Mesenchymal stem cell (in vitro differentiated cells and primary cell): ENCODE data around the gene PYGM.
A peak's percentile ranks its signal among the peaks of the same experiment; 100 is the strongest.

Source experiments
- DNase-seq: peaks from one replicate; pipeline ENCODE4 v3.0.0-alpha.2; 2013
- H2AFZ ChIP-seq: one replicate; pipeline ENCODE4 v1.6.1; 2013; ENCODE audit warnings: low read depth, mild to moderate bottlenecking, control low read depth, inconsistent platforms, low read length, moderate library complexity
- H2AK5ac ChIP-seq: 2 replicates; pipeline ENCODE4 v1.6.1; 2013; ENCODE audit warnings: low read length, moderate library complexity, mild to moderate bottlenecking, inconsistent platforms; ENCODE audit not compliant: severe bottlenecking
- H2BK120ac ChIP-seq: one replicate; pipeline ENCODE4 v1.6.1; 2013; ENCODE audit warnings: low read depth, mild to moderate bottlenecking, inconsistent platforms, low read length, moderate library complexity
- H2BK12ac ChIP-seq, 2 experiments: one replicate each; pipeline ENCODE4 v1.6.1; 2013; ENCODE audit warnings: inconsistent platforms in 2 of 2, low read length in 2 of 2, mild to moderate bottlenecking in 2 of 2, moderate library complexity in 2 of 2, control low read depth in 1 of 2
- H2BK15ac ChIP-seq: one replicate; pipeline ENCODE4 v1.6.1; 2013; ENCODE audit warnings: mild to moderate bottlenecking, low read depth, inconsistent platforms; ENCODE audit not compliant: poor library complexity, severe bottlenecking
- H2BK5ac ChIP-seq: 2 replicates; pipeline ENCODE4 v1.6.1; 2013; ENCODE audit warnings: low read depth, mild to moderate bottlenecking, low read length, control low read depth, inconsistent platforms; ENCODE audit not compliant: poor library complexity, severe bottlenecking
- H3K14ac ChIP-seq, 2 experiments: one replicate each; pipeline ENCODE4 v1.6.1; 2013; ENCODE audit warnings: inconsistent platforms in 2 of 2, low read length in 2 of 2, control low read depth in 1 of 2, mild to moderate bottlenecking in 1 of 2, moderate library complexity in 1 of 2
- H3K18ac ChIP-seq, 2 experiments: one replicate each; pipeline ENCODE4 v1.6.1; 2013; ENCODE audit warnings: inconsistent platforms in 2 of 2, low read length in 2 of 2, control low read depth in 1 of 2, low read depth in 1 of 2, mild to moderate bottlenecking in 1 of 2
- H3K23ac ChIP-seq, 2 experiments: one replicate each; pipeline ENCODE4 v1.6.1; 2013; ENCODE audit warnings: inconsistent platforms in 2 of 2, low read length in 2 of 2, mild to moderate bottlenecking in 2 of 2, moderate library complexity in 2 of 2, control low read depth in 1 of 2
- H3K27ac ChIP-seq: 2 replicates; pipeline ENCODE4 v1.5.1; 2013; ENCODE audit warnings: mild to moderate bottlenecking, moderate library complexity, low read length, control low read depth, inconsistent platforms; ENCODE audit not compliant: poor library complexity, severe bottlenecking
- H3K27me3 ChIP-seq, 2 experiments: 2 replicates each; pipeline versions ENCODE4 v1.6.1 to v1.7.0; 2013; ENCODE audit warnings: low read length in 2 of 2, mild to moderate bottlenecking in 2 of 2, moderate library complexity in 2 of 2, control low read depth in 1 of 2, inconsistent platforms in 1 of 2; ENCODE audit not compliant: control insufficient read depth in 1 of 2, insufficient read depth in 1 of 2
- H3K36me3 ChIP-seq, 2 experiments: 2 replicates each; pipeline versions ENCODE4 v1.6.1 to v1.7.0; 2013; ENCODE audit warnings: low read length in 2 of 2, control low read depth in 1 of 2, inconsistent platforms in 1 of 2, low read depth in 1 of 2, mild to moderate bottlenecking in 1 of 2; ENCODE audit not compliant: insufficient read depth in 2 of 2, control insufficient read depth in 1 of 2
- H3K4ac ChIP-seq, 2 experiments: one replicate each; pipeline ENCODE4 v1.6.1; 2013; ENCODE audit warnings: inconsistent platforms in 2 of 2, low read length in 2 of 2, mild to moderate bottlenecking in 2 of 2, moderate library complexity in 2 of 2, control low read depth in 1 of 2, low read depth in 1 of 2
- H3K4me1 ChIP-seq: 2 replicates; pipeline ENCODE4 v1.6.1; 2013; ENCODE audit warnings: low read depth, low read length, control low read depth; ENCODE audit not compliant: control insufficient read depth, insufficient read depth
- H3K4me2 ChIP-seq: 2 replicates; pipeline ENCODE4 v1.6.1; 2013; ENCODE audit warnings: low read length, mild to moderate bottlenecking, inconsistent platforms; ENCODE audit not compliant: poor library complexity, severe bottlenecking
- H3K4me3 ChIP-seq, 2 experiments: 2 replicates each; pipeline versions ENCODE4 v1.5.1 to v1.7.0; 2013; ENCODE audit warnings: low read length in 2 of 2, mild to moderate bottlenecking in 2 of 2, control low read depth in 1 of 2, low read depth in 1 of 2; ENCODE audit not compliant: insufficient read depth in 1 of 2
- H3K79me1 ChIP-seq: replicated peaks from 2 replicates; pipeline ENCODE4 v1.6.1; 2013; ENCODE audit warnings: mild to moderate bottlenecking, control low read depth, low read length, inconsistent platforms; ENCODE audit not compliant: poor library complexity, severe bottlenecking
- H3K9ac ChIP-seq: 2 replicates; pipeline ENCODE4 v1.7.0; 2013; ENCODE audit warnings: mild to moderate bottlenecking, low read length, moderate library complexity
- H3K9me3 ChIP-seq: 2 replicates; pipeline ENCODE4 v1.7.0; 2013; ENCODE audit warnings: mild to moderate bottlenecking, low read length; ENCODE audit not compliant: control insufficient read depth
- H4K8ac ChIP-seq: one replicate; pipeline ENCODE4 v1.6.1; 2013; ENCODE audit warnings: inconsistent platforms, mild to moderate bottlenecking, low read length, moderate library complexity
- H4K91ac ChIP-seq: one replicate; pipeline ENCODE4 v1.6.1; 2013; ENCODE audit warnings: mild to moderate bottlenecking, low read length, inconsistent platforms
- WGBS: methylation state at CpG from one replicate; pipeline ENCODE4 v1.1.7; 2013; ENCODE audit warnings: mixed read lengths; 5-methylcytosine and 5-hydroxymethylcytosine counted together

Gene PYGM

DNA sequence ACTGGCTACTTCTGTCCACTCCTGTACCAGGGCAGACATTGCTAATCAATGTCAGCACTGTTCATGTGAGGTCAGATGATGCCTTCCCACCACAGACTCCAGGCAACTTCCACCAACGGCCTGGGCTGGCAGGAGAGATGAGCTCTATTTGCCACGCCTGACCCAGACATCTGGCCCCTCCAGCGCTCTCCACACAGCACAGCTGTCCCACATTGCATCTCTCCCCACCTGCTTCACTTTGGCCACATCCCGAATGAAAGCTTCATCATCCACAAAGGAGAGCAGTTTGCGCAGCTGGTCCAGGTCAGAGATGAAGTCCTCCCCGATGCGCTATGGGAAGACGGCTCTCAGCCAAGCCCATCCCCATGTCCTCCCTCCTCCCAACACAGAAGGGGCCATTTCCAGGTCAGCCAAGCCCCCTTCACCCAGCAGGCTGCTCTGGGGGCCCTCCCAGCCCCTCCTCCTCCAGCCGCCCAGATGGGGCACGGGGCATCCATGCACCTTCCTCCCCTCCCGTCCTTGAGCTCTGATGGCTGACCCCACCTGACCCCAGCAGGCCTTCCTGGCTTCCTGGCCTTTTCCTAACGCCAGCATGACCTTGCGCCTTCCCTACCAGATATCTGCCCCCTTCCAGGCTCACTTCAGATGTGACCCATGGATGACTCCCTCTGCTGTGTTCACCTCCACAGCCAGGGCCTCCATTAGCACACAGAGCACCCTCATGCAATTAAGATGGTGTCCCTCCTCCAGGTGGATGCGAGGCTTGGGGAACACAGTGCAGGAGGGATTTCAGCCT is 7.4 kb downstream of the PYGM start:
- H4K91ac ChIP-seq = no peak overlapping the region
- no peak for DNase-seq
- no peak overlapping the region for H2AK5ac ChIP-seq
- no peaks in the 10 kb centered on the region for H3K27me3 ChIP-seq
- H2BK5ac ChIP-seq = no peak overlapping the region
- H3K14ac ChIP-seq = no peak overlapping the region
- H3K4me1 ChIP-seq = peaks cover 2% of the 10 kb centered on the region
- H3K9me3 ChIP-seq = no peaks in the 10 kb centered on the region
- no peak overlapping the region for H3K4ac ChIP-seq
- H3K23ac ChIP-seq = no peak overlapping the region
- no peak overlapping the region for H3K27ac ChIP-seq
- H2BK12ac ChIP-seq = no peak overlapping the region
- H2BK15ac ChIP-seq = no peak overlapping the region
- H3K4me2 ChIP-seq = no peak overlapping the region
- H3K9ac ChIP-seq = no peak overlapping the region
- peaks cover 0 to 3% of the 10 kb centered on the region in 2 experiments for H3K36me3 ChIP-seq
- H3K18ac ChIP-seq = no peak overlapping the region
- no peak overlapping the region for H2AFZ ChIP-seq
- no peak overlapping the region for H4K8ac ChIP-seq
- H2BK120ac ChIP-seq = no peak overlapping the region
- H3K79me1 ChIP-seq = no peaks in the 10 kb centered on the region
- no peak overlapping the region for H3K4me3 ChIP-seq
- 86% methylated on average over 14 of the region's 14 CpGs for WGBS

DNA sequence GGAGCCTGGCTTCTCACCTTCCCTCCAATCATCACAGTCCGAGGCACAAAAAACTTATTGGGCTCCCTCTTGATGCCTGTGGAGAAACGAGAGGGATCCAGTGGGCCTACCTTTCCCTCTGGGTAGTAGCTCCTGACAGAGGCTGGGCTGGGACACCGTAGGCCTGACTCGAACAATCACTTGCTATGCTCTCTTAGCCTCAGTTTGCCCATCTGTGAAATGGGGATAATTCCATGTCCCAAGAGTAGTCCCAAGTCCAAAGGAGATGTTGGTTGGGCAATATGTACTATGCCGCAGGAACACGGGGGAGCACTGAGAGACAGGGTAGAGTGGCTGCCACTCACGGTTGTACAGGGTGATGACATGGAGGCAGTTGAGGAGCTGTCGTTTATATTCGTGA is 8.2 kb downstream of the PYGM start:
- no peak overlapping the region for H3K4ac ChIP-seq
- no peaks in the 10 kb centered on the region for H3K79me1 ChIP-seq
- no peak overlapping the region for H2BK5ac ChIP-seq
- H3K9me3 ChIP-seq = no peaks in the 10 kb centered on the region
- no peak overlapping the region for H2BK120ac ChIP-seq
- H2AFZ ChIP-seq = no peak overlapping the region
- H3K27me3 ChIP-seq = peaks cover 0 to 4% of the 10 kb centered on the region in 2 experiments
- WGBS = 90% methylated on average over 7 of the region's 9 CpGs
- H3K4me1 ChIP-seq = peaks cover 2% of the 10 kb centered on the region
- no peak for DNase-seq
- H4K8ac ChIP-seq = no peak overlapping the region
- no peak overlapping the region for H3K18ac ChIP-seq
- H2BK15ac ChIP-seq = no peak overlapping the region
- no peak overlapping the region for H4K91ac ChIP-seq
- H2BK12ac ChIP-seq = no peak overlapping the region
- H2AK5ac ChIP-seq = no peak overlapping the region
- H3K27ac ChIP-seq = no peak overlapping the region
- H3K36me3 ChIP-seq = peaks cover 0 to 3% of the 10 kb centered on the region in 2 experiments
- H3K9ac ChIP-seq = no peak overlapping the region
- H3K4me2 ChIP-seq = no peak overlapping the region
- no peak overlapping the region for H3K14ac ChIP-seq
- no peak overlapping the region for H3K4me3 ChIP-seq
- no peak overlapping the region for H3K23ac ChIP-seq

DNA sequence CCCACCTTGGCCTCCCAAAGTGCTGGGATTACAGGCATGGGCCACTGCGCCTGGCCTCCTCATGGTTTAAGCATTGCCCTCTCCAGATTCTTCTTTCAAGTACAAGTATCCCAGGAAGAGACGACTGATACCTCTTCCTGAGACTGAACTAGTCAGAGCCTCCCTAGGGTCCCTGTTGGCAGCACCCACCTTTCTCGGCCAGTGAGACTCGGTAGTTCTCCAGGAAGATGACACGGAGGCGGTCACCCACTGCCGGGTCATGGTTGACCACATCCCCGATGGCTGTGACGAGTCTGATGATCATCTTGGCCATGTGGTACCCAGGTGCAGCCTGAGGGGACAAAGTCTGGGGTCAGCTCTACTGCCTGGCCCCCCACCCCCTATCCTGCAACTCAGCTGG is 8.6 kb downstream of the PYGM start:
- Histone ChIP-seq H2BK15ac (no peak overlapping the region), H3K14ac (no peak overlapping the region), H3K27me3 (peaks cover 3 to 4% of the 10 kb centered on the region in 2 experiments), H3K4ac (no peak overlapping the region), H3K18ac (no peak overlapping the region), H3K9ac (no peak overlapping the region), H2AK5ac (no peak overlapping the region), H3K4me1 (peaks cover 2% of the 10 kb centered on the region), H3K23ac (no peak overlapping the region), H3K79me1 (no peaks in the 10 kb centered on the region), H2AFZ (no peak overlapping the region), H2BK120ac (no peak overlapping the region), H2BK12ac (no peak overlapping the region), H3K4me2 (no peak overlapping the region), H3K4me3 (no peak overlapping the region), H4K8ac (no peak overlapping the region), H3K36me3 (peaks cover 0 to 3% of the 10 kb centered on the region in 2 experiments), H3K9me3 (no peaks in the 10 kb centered on the region), H2BK5ac (no peak overlapping the region), H3K27ac (no peak overlapping the region), H4K91ac (no peak overlapping the region)
- 96% methylated on average over 9 of the region's 9 CpGs for WGBS
- DNase-seq = no peak

DNA sequence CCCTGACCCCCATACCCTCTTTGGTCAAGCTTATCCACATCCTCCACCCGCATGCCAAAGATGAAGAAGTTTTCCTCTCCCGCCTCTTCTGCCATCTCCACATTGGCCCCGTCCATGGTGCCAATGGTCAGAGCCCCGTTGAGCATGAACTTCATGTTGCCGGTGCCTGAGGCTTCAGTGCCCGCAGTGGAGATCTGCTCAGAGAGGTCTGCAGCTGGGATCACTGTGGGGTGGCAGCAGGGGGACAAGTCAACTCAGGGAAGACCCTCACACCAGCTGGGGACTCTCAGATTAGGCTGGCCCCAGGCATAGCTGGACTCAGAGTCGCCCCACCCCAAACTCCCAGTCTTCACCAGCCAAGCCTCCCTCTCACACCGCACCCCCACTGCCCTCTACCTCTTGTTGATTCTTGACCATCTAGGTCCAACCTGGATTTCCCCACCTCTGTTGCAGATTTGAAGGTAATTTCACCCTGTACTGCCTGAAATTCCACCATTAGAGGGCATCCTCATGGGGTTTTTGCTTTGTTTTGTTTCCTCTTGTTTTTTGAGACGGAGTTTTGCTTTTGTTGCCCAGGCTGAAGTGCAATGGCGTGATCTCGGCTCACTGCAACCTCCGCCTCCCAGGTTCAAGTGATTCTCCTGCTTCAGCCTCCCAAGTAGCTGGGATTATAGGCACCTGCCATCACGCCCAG is 9.3 kb downstream of the PYGM start:
- no peak overlapping the region for H3K14ac ChIP-seq
- H2BK5ac ChIP-seq = no peak overlapping the region
- no peak overlapping the region for H3K4me2 ChIP-seq
- H3K36me3 ChIP-seq = peaks cover 0 to 3% of the 10 kb centered on the region in 2 experiments
- no peaks in the 10 kb centered on the region for H3K9me3 ChIP-seq
- H3K79me1 ChIP-seq = no peaks in the 10 kb centered on the region
- no peak overlapping the region for H3K27ac ChIP-seq
- no peak overlapping the region for H2BK15ac ChIP-seq
- H3K18ac ChIP-seq = no peak overlapping the region
- H2AFZ ChIP-seq = no peak overlapping the region
- peaks cover 8 to 9% of the 10 kb centered on the region in 2 experiments for H3K27me3 ChIP-seq
- no peak overlapping the region for H2BK120ac ChIP-seq
- H4K91ac ChIP-seq = peak overlapping the region; percentile 22
- H4K8ac ChIP-seq = no peak overlapping the region
- H2AK5ac ChIP-seq = no peak overlapping the region
- peaks cover 8% of the 10 kb centered on the region for H3K4me1 ChIP-seq
- DNase-seq = no peak
- H2BK12ac ChIP-seq = no peak overlapping the region
- no peak overlapping the region for H3K4me3 ChIP-seq
- no peak overlapping the region for H3K4ac ChIP-seq
- 94% methylated on average over 13 of the region's 13 CpGs for WGBS
- no peak overlapping the region for H3K9ac ChIP-seq
- no peak overlapping the region for H3K23ac ChIP-seq
